Caco-2 (cell line): Measurements from ENCODE around the gene ADGRL3. TPM values are rescaled to one million over a fixed set of nuclear protein-coding genes. Genes with fewer than 3 reads are reported as not detected.

Experiments used
- BruUV-seq: library from RNA; stranded (reverse); fragments of 400-500 nt; replicated peaks from 2 replicates; lab custom pipeline; 2021; lab: Mats Ljungman, UMichigan
- CTCF ChIA-PET: fragments of 300-600 bp; sonication (Branson Sonifier 250); formaldehyde crosslinking; loops from one replicate; lab custom pipeline; 2022; ENCODE audit warnings: antibody characterized with exemption; lab: Charles Lee
- POLR2A ChIA-PET: fragments of 300-600 bp; sonication (Branson Sonifier 250); formaldehyde crosslinking; loops from one replicate; lab custom pipeline; 2022; ENCODE audit warnings: antibody characterized with exemption; lab: Charles Lee
- DNase-seq, 2 experiments: peaks; one replicate each; pipeline versions ENCODE4 v3.0.0 to v3.0.0-alpha.2; 2020 to 2022
- H3K27me3 ChIP-seq: replicated peaks from 2 replicates; pipeline ENCODE4 v1.6.0; 2011; ENCODE audit warnings: low read length; ENCODE audit not compliant: control insufficient read depth, insufficient read depth
- H3K36me3 ChIP-seq: 2 replicates; pipeline ENCODE4 v1.5.1; 2011; ENCODE audit warnings: low read length; ENCODE audit not compliant: control insufficient read depth, insufficient read depth
- H3K4me1 ChIP-seq: fragments of 250-450 bp; sonication (Bioruptor Pico); 2 replicates; pipeline ENCODE4 v1.5.1; 2020; ENCODE audit warnings: mild to moderate bottlenecking
- H3K4me3 ChIP-seq: 2 replicates; pipeline ENCODE4 v1.5.1; 2011; ENCODE audit warnings: low read depth, mild to moderate bottlenecking, control low read depth, low read length
- H3K9me3 ChIP-seq: fragments of 250-450 bp; sonication (Bioruptor Pico); 2 replicates; pipeline ENCODE4 v1.5.1; 2020; ENCODE audit warnings: mild to moderate bottlenecking, moderate library complexity
- H3K27ac Mint-ChIP-seq: one replicate; pipeline ENCODE4 v1.8.0; 2022; ENCODE audit warnings: mixed read lengths; ENCODE audit not compliant: unreplicated experiment
- H3K27me3 Mint-ChIP-seq: one replicate; pipeline ENCODE4 v1.8.0; 2022; ENCODE audit warnings: mixed read lengths; ENCODE audit not compliant: insufficient read depth, unreplicated experiment
- H3K36me3 Mint-ChIP-seq: one replicate; pipeline ENCODE4 v1.8.0; 2022; ENCODE audit warnings: mild to moderate bottlenecking, mixed read lengths; ENCODE audit not compliant: insufficient read depth, unreplicated experiment
- H3K4me1 Mint-ChIP-seq: one replicate; pipeline ENCODE4 v1.8.0; 2022; ENCODE audit warnings: low read depth, mixed read lengths; ENCODE audit not compliant: unreplicated experiment
- H3K4me3 Mint-ChIP-seq: one replicate; pipeline ENCODE4 v1.8.0; 2022; ENCODE audit warnings: mild to moderate bottlenecking, moderate library complexity, mixed read lengths; ENCODE audit not compliant: unreplicated experiment
- H3K9me3 Mint-ChIP-seq: one replicate; pipeline ENCODE4 v1.8.0; 2022; ENCODE audit warnings: mixed read lengths; ENCODE audit not compliant: unreplicated experiment
- CTCF ChIP-seq, 2 experiments: fragments of 200-600 bp in 1 of 2; IDR thresholded peaks; 1 replicate in 1 of 2; 2 replicates in 1 of 2; pipeline versions ENCODE4 v1.5.1 to v1.8.0; 2011 to 2022; ENCODE audit warnings: antibody characterized with exemption in 1 of 2, control low read depth in 1 of 2, inconsistent platforms in 1 of 2, low read depth in 1 of 2, low read length in 1 of 2, mild to moderate bottlenecking in 1 of 2, moderate library complexity in 1 of 2; ENCODE audit not compliant: insufficient read depth in 1 of 2, severe bottlenecking in 1 of 2, unreplicated experiment in 1 of 2
- intact Hi-C: fragments of 100-400 bp; cut with micrococcal nuclease; formaldehyde crosslinking; loops from one replicate; pipeline ENCODE4 v1.10.0; 2022; ENCODE audit not compliant: unreplicated experiment
- total RNA-seq: library from RNA; stranded (reverse); gene quantifications from 2 replicates; pipeline ENCODE4 v1.2.3, GENCODE V29; 2022

Gene ADGRL3
- total RNA-seq, 1 experiment from 2014 or later = 1.5 TPM

- Mint-ChIP-seq H3K4me3 (no peak overlapping the region), H3K27ac (no peak overlapping the region), H3K4me1 (no peaks in the 10 kb centered on the region), H3K9me3 (no peaks in the 10 kb centered on the region), H3K36me3 (no peaks in the 10 kb centered on the region), H3K27me3 (no peaks in the 10 kb centered on the region)
- intact Hi-C loops = no loop called here
- no peak for DNase-seq
- CTCF ChIA-PET = no interaction called here
- Histone ChIP-seq H3K4me3 (no peak overlapping the region), H3K4me1 (peaks cover 8% of the 10 kb centered on the region; the same call in 1 of the 2 replicates), H3K36me3 (no peaks in the 10 kb centered on the region), H3K27me3 (no peaks in the 10 kb centered on the region), H3K9me3 (no peaks in the 10 kb centered on the region)
- no TSS peak for BruUV-seq
- POLR2A ChIA-PET = no interaction called here
- no peak for TF ChIP-seq CTCF (IDR thresholded peaks at IDR 0.05; ENCODE audit: insufficient read depth in 1 of 2, low read depth in 1 of 2, low read length in 1 of 2, severe bottlenecking in 1 of 2, unreplicated experiment in 1 of 2)
Measured at GRCh38 chr4:61549336-61549735, 349.2 kb downstream of the ADGRL3 start.

- no peaks in the 10 kb centered on the region for H3K36me3 Mint-ChIP-seq
- Histone ChIP-seq H3K27me3 (no peaks in the 10 kb centered on the region), H3K4me3 (no peak overlapping the region), H3K36me3 (no peaks in the 10 kb centered on the region), H3K9me3 (no peaks in the 10 kb centered on the region), H3K4me1 (peaks cover 44% of the 10 kb centered on the region)
- H3K4me3 Mint-ChIP-seq = no peak overlapping the region
- no TSS peak for BruUV-seq
- no peaks in the 10 kb centered on the region for H3K9me3 Mint-ChIP-seq
- peaks cover 31% of the 10 kb centered on the region for H3K4me1 Mint-ChIP-seq
- CTCF ChIA-PET = no interaction called here
- no peak overlapping the region for H3K27ac Mint-ChIP-seq
- POLR2A ChIA-PET = no interaction called here
- intact Hi-C loops = loop anchor here (10.0 kb wide), 2 partner anchors 349 to 459 kb away; partner anchors contain the start of gene ADGRL3
- no peak for TF ChIP-seq CTCF (IDR thresholded peaks at IDR 0.05; ENCODE audit: insufficient read depth in 1 of 2, low read depth in 1 of 2, low read length in 1 of 2, severe bottlenecking in 1 of 2, unreplicated experiment in 1 of 2)
- DNase-seq = no peak
- H3K27me3 Mint-ChIP-seq = no peaks in the 10 kb centered on the region
Measured at GRCh38 chr4:61553557-61554125, 353.5 kb downstream of the ADGRL3 start.

GRCh38 chr4:61555789-61556188 is 355.7 kb downstream of the ADGRL3 start:
- no peaks in the 10 kb centered on the region for H3K9me3 Mint-ChIP-seq
- no peak for TF ChIP-seq CTCF (IDR thresholded peaks at IDR 0.05; ENCODE audit: insufficient read depth in 1 of 2, low read depth in 1 of 2, low read length in 1 of 2, severe bottlenecking in 1 of 2, unreplicated experiment in 1 of 2)
- POLR2A ChIA-PET = interaction anchor here (0.7 to 1.2 kb wide), 3 partner anchors 15 to 352 kb away, joined by 3 to 14 read pairs (median 3); no protein-coding TSS in a partner anchor
- CTCF ChIA-PET = no interaction called here
- H3K27ac Mint-ChIP-seq = peak overlapping the region; percentile 98
- peak overlapping the region; percentile 61 for H3K4me3 Mint-ChIP-seq
- Histone ChIP-seq H3K4me1 (peaks cover 57% of the 10 kb centered on the region), H3K9me3 (no peaks in the 10 kb centered on the region), H3K4me3 (no peak overlapping the region), H3K36me3 (no peaks in the 10 kb centered on the region), H3K27me3 (no peaks in the 10 kb centered on the region)
- no peaks in the 10 kb centered on the region for H3K27me3 Mint-ChIP-seq
- H3K36me3 Mint-ChIP-seq = no peaks in the 10 kb centered on the region
- intact Hi-C loops = loop anchor here (1.0 to 10.0 kb wide), 8 partner anchors 14 to 833 kb away; partner anchors contain the start of gene ADGRL3
- BruUV-seq = no TSS peak
- peaks cover 41% of the 10 kb centered on the region for H3K4me1 Mint-ChIP-seq
- DNase-seq = peak; percentile 85 to 91
